Hepatocyte (in vitro differentiated cells): Measurements from ENCODE around the gene TOLLIP. TPM values are rescaled to one million over a fixed set of nuclear protein-coding genes. Genes with fewer than 3 reads are reported as not detected.

ENCODE experiments used
- DNase-seq: peaks from one replicate; pipeline ENCODE4 v3.0.0-alpha.2; 2016; ENCODE audit warnings: low spot score
- H2AFZ ChIP-seq: fragments of 200-600 bp; sonication (generic); 2 replicates; pipeline ENCODE4 v1.6.0; 2016; ENCODE audit warnings: antibody characterized with exemption, mild to moderate bottlenecking
- H3K27ac ChIP-seq: fragments of 200-600 bp; sonication (generic); 2 replicates; pipeline ENCODE4 v1.5.1; 2016; ENCODE audit warnings: mild to moderate bottlenecking
- H3K27me3 ChIP-seq: fragments of 200-600 bp; sonication (generic); 2 replicates; pipeline ENCODE4 v1.6.1; 2016
- H3K36me3 ChIP-seq: fragments of 200-600 bp; sonication (generic); replicated peaks from 2 replicates; pipeline ENCODE4 v1.5.1; 2016; ENCODE audit warnings: low read depth; ENCODE audit not compliant: insufficient read depth
- H3K4me1 ChIP-seq: fragments of 200-600 bp; sonication (generic); 2 replicates; pipeline ENCODE4 v1.5.1; 2016; ENCODE audit warnings: mild to moderate bottlenecking, moderate library complexity; ENCODE audit not compliant: insufficient read depth
- H3K4me2 ChIP-seq: fragments of 200-600 bp; sonication (generic); 2 replicates; pipeline ENCODE4 v1.6.0; 2016
- H3K4me3 ChIP-seq: fragments of 200-600 bp; sonication (generic); 2 replicates; pipeline ENCODE4 v1.5.1; 2016; ENCODE audit warnings: mild to moderate bottlenecking
- H3K79me2 ChIP-seq: fragments of 200-600 bp; sonication (generic); 2 replicates; pipeline ENCODE4 v1.6.0; 2017; ENCODE audit warnings: mild to moderate bottlenecking
- H3K9me2 ChIP-seq: fragments of 200-600 bp; sonication (generic); replicated peaks from 2 replicates; pipeline ENCODE4 v1.6.0; 2017; ENCODE audit warnings: mild to moderate bottlenecking; ENCODE audit not compliant: insufficient read depth
- H3K9me3 ChIP-seq: fragments of 200-600 bp; sonication (generic); 2 replicates; pipeline ENCODE4 v1.5.1; 2016; ENCODE audit warnings: low read depth, mild to moderate bottlenecking
- H4K20me1 ChIP-seq: fragments of 200-600 bp; sonication (generic); 2 replicates; pipeline ENCODE4 v1.6.0; 2016; ENCODE audit warnings: mild to moderate bottlenecking; ENCODE audit not compliant: insufficient read depth, poor library complexity, severe bottlenecking
- EZH2 ChIP-seq: fragments of 200-600 bp; sonication (generic); IDR thresholded peaks from 2 replicates; pipeline ENCODE4 v1.6.1; 2016; ENCODE audit warnings: antibody characterized with exemption, mild to moderate bottlenecking, borderline replicate concordance
- EZH2phosphoT487 ChIP-seq: fragments of 200-600 bp; sonication (generic); IDR thresholded peaks from one replicate; pipeline ENCODE4 v1.6.1; 2018; ENCODE audit warnings: antibody characterized with exemption, mild to moderate bottlenecking, low read depth, moderate library complexity; ENCODE audit not compliant: unreplicated experiment, severe bottlenecking
- WGBS: methylation state at CpG from one replicate; pipeline ENCODE4 v1.1.6; 2016; ENCODE audit warnings: low lambda C conversion rate; ENCODE audit errors: missing lambda C conversion rate; 5-methylcytosine and 5-hydroxymethylcytosine counted together
- polyA plus RNA-seq: library from polyadenylated mRNA; unstranded; fragments of >200 nt; fragmentation: Nextera tagmentation; extraction: Ambion mirVana; gene quantifications from 2 replicates; pipeline ENCODE4 v1.2.1, GENCODE V29; 2016
- total RNA-seq: library from RNA; depleted of rRNA; stranded (reverse); fragments of >200 nt; gene quantifications from 2 replicates; pipeline ENCODE4 v1.2.3, GENCODE V29; 2014
- TF ChIP-seq, protein P1 (sequence below): fragments of 200-600 bp; sonication (generic); IDR thresholded peaks from 2 replicates; pipeline ENCODE4 v1.5.1; 2016; ENCODE audit warnings: antibody characterized with exemption, mild to moderate bottlenecking; ENCODE audit not compliant: poor library complexity

The TOLLIP gene
- total and polyA plus RNA-seq, 2 experiments from 2014 or later, result 33.3 to 80.9 TPM

DNA sequence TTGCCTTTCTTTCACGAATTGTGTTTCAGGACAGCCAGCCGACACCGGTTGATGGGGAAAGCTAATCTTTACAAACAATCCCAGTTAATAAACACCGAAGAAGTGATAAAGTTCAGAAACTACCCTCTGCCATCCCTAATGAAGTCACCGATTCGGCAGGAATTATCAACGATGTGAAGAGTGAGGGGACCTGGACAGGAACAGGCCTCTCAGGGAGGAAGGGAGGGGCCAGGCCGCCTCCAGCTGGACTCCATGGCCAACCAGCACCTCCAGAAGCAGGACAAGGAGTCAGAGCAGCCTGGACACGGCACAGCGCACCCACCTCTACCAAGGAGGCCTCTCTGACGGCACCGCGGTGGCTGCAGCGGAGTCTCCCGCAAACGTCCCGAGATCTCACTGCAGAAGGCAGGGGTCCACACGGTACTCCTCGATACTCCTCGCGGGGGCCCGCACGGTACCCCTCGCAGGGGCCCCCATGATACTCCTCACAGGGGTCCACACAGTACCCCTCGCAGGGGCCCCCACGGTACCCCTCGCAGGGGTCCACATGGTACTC lies 3.9 kb downstream of the TOLLIP start:
- Histone ChIP-seq H3K4me2 (peak overlapping the region; percentile 93), H3K79me2 (peaks cover 84% of the 10 kb centered on the region), H3K4me1 (peaks cover 58% of the 10 kb centered on the region), H3K36me3 (no peaks in the 10 kb centered on the region), H4K20me1 (peaks cover 72% of the 10 kb centered on the region), H3K9me3 (no peaks in the 10 kb centered on the region), H3K9me2 (no peaks in the 10 kb centered on the region), H2AFZ (no peak overlapping the region), H3K27me3 (no peaks in the 10 kb centered on the region), H3K4me3 (no peak overlapping the region), H3K27ac (peak overlapping the region; percentile 94)
- WGBS, result 72% methylated on average over 27 of the region's 27 CpGs
- TF ChIP-seq, protein P1, sequence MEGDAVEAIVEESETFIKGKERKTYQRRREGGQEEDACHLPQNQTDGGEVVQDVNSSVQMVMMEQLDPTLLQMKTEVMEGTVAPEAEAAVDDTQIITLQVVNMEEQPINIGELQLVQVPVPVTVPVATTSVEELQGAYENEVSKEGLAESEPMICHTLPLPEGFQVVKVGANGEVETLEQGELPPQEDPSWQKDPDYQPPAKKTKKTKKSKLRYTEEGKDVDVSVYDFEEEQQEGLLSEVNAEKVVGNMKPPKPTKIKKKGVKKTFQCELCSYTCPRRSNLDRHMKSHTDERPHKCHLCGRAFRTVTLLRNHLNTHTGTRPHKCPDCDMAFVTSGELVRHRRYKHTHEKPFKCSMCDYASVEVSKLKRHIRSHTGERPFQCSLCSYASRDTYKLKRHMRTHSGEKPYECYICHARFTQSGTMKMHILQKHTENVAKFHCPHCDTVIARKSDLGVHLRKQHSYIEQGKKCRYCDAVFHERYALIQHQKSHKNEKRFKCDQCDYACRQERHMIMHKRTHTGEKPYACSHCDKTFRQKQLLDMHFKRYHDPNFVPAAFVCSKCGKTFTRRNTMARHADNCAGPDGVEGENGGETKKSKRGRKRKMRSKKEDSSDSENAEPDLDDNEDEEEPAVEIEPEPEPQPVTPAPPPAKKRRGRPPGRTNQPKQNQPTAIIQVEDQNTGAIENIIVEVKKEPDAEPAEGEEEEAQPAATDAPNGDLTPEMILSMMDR, result no peak
- TF ChIP-seq EZH2 (no peak), EZH2phosphoT487 (no peak)
- peak; percentile 41 for DNase-seq

DNA sequence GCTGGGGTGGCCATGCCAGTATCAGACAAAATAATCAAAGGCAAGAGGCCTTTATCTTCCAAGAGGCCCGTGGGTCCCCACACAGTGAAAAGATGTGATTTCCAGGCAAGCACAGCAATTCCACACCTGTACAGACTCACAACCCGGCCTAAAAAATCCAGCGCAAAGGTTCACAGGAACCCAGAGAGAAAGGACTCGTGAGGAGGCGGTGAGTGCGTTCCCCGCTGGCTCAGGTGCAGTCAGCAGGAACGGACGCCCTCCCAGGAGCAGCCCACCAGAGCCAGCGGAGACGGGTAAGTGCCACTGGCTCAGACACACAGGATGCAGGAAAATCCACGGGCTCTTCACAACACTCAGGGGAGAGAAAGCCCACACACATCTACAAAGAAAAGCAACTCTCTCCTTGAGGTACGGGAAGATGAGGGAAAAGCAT lies 4.4 kb downstream of the TOLLIP start:
- Histone ChIP-seq H3K27me3 (no peaks in the 10 kb centered on the region), H3K9me2 (no peaks in the 10 kb centered on the region), H3K79me2 (peaks cover 89% of the 10 kb centered on the region), H4K20me1 (peaks cover 77% of the 10 kb centered on the region), H3K4me1 (peaks cover 58% of the 10 kb centered on the region), H2AFZ (no peak overlapping the region), H3K27ac (peak overlapping the region; percentile 94), H3K36me3 (no peaks in the 10 kb centered on the region), H3K4me2 (peak overlapping the region; percentile 93), H3K9me3 (no peaks in the 10 kb centered on the region), H3K4me3 (peak overlapping the region; percentile 12)
- WGBS, result 76% methylated on average over 13 of the region's 13 CpGs
- TF ChIP-seq, protein P1, result no peak
- TF ChIP-seq EZH2, result no peak
- no peak for TF ChIP-seq EZH2phosphoT487
- DNase-seq, result peak; percentile 23

DNA sequence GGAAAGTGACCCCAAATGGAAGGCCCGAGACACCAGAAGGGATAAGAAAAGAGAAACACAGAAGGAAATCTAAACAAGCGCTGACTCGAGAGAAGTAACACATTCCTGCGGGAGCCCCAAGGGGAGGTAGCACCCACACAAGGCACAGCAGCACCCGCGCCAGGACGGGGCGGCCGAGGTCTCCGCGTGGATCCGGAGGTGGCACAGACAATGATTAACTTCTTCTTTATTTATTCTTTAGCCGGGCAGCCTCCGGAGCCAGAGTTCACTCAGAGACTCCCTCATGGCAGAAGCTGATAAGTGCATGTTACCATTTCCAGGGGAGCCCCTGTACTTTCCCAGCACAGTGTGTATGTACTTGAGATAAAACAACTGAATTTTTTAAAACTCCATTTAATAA lies 5.1 kb downstream of the TOLLIP start:
- Histone ChIP-seq H3K9me3 (no peaks in the 10 kb centered on the region), H3K4me3 (no peak overlapping the region), H3K27me3 (no peaks in the 10 kb centered on the region), H3K27ac (peak overlapping the region; percentile 94), H4K20me1 (peaks cover 84% of the 10 kb centered on the region), H3K4me2 (peak overlapping the region; percentile 93), H3K9me2 (no peaks in the 10 kb centered on the region), H3K4me1 (peaks cover 62% of the 10 kb centered on the region), H3K36me3 (no peaks in the 10 kb centered on the region), H2AFZ (no peak overlapping the region), H3K79me2 (peaks cover 96% of the 10 kb centered on the region)
- peak; percentile 80 for DNase-seq
- TF ChIP-seq EZH2phosphoT487 (no peak), EZH2 (no peak)
- TF ChIP-seq, protein P1, result no peak
- WGBS, result 68% methylated on average over 14 of the region's 14 CpGs

DNA sequence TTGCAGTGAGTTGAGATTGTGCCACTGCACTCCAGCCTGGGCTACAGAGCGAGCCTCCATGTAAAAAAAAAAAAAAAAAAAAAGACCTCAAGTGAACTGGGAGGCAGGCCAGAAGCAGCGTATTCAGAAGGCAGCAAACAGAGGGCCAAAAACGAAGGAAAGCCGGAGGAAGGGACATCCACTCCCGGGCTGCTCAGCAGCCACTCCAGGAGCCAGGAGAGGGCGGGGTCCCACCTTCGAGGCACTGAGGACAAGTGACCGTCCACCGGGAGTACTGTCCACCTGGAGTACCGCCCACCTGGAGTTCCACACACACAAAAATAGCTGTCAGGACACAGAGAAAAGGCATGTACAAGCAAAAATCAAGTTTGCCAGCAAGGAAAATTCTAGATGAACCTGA lies 5.5 kb downstream of the TOLLIP start:
- DNase-seq, result peak; percentile 18
- WGBS, result 71% methylated on average over 10 of the region's 10 CpGs
- Histone ChIP-seq H4K20me1 (peaks cover 85% of the 10 kb centered on the region), H3K27ac (peak overlapping the region; percentile 94), H3K4me1 (peaks cover 63% of the 10 kb centered on the region), H3K27me3 (no peaks in the 10 kb centered on the region), H3K79me2 (peaks cover 93% of the 10 kb centered on the region), H3K9me2 (no peaks in the 10 kb centered on the region), H2AFZ (no peak overlapping the region), H3K9me3 (no peaks in the 10 kb centered on the region), H3K4me3 (no peak overlapping the region), H3K4me2 (peak overlapping the region; percentile 93), H3K36me3 (no peaks in the 10 kb centered on the region)
- TF ChIP-seq EZH2, result no peak
- TF ChIP-seq EZH2phosphoT487, result no peak
